Left lung (tissue), 10 donors: ENCODE results near the gene SPOP. TPM values are rescaled to one million over a fixed set of nuclear protein-coding genes. Genes with fewer than 3 reads are reported as not detected.

Experiments
- ATAC-seq: fragments of 200-7000 bp; cut with Tn5 transposase; one replicate; pipeline ENCODE4 v1.9.1; 2020; ENCODE audit warnings: moderate library complexity
- DNase-seq, 4 donors: peaks; one replicate each; pipeline ENCODE4 v3.0.0-alpha.2; 2013 to 2020
- H3K27ac ChIP-seq, 2 donors: fragments of 200-600 bp; sonication (generic) in 1 of 2; one replicate each; pipeline versions ENCODE4 v1.5.0 to v1.8.0; 2020 to 2021
- H3K27me3 ChIP-seq, 2 donors: fragments of 200-600 bp; sonication (generic) in 1 of 2; one replicate each; pipeline versions ENCODE4 v1.5.0 to v1.8.0; 2020 to 2021
- H3K36me3 ChIP-seq, 2 donors: fragments of 200-600 bp; sonication (generic) in 1 of 2; one replicate each; pipeline versions ENCODE4 v1.5.0 to v1.8.0; 2020 to 2021
- H3K4me1 ChIP-seq, 2 donors: fragments of 200-600 bp; one replicate each; pipeline ENCODE4 v1.8.0; 2021
- H3K4me3 ChIP-seq, 2 donors: fragments of 200-600 bp; sonication (generic) in 1 of 2; one replicate each; pipeline versions ENCODE4 v1.5.0 to v1.8.0; 2020 to 2021; ENCODE audit warnings: mild to moderate bottlenecking in 1 of 2
- H3K9me3 ChIP-seq, 2 donors: fragments of 200-600 bp; sonication (generic) in 1 of 2; one replicate each; pipeline versions ENCODE4 v1.5.0 to v1.8.0; 2020 to 2021
- intact Hi-C, 2 donors: fragments of 100-400 bp; cut with DNase I; formaldehyde crosslinking; loops; one replicate each; pipeline versions ENCODE4 v1.11.2 to v1.14.2; 2022
- polyA plus RNA-seq, 6 donors: library from polyadenylated mRNA; unstranded; fragments of 120-200 nt; gene quantifications; one replicate each; pipeline ENCODE4 v1.2.1, GENCODE V29; 2013; ENCODE audit not compliant: insufficient read length in 6 of 6
- total RNA-seq, 2 donors: library from RNA; stranded (reverse); fragmentation: NEBNext Ultra II Directional; extraction: Animal tissue kit (Norgen Biotek cat#: 25700); gene quantifications; one replicate each; pipeline ENCODE4 v1.2.1, GENCODE V29; 2021
- TF ChIP-seq, protein P1 (sequence below), 2 donors: fragments of 200-600 bp; sonication (generic) in 1 of 2; IDR thresholded peaks; one replicate each; pipeline versions ENCODE4 v1.5.0 to v1.8.0; 2021; ENCODE audit warnings: antibody characterized with exemption in 2 of 2
- donor health status: DM: no; HTN: yes; CAD: no.
- donor health status: DM: no; HTN: no; CAD: no.

SPOP gene
- total and polyA plus RNA-seq, 8 donors, result 68.7 to 89.6 (median 79.1) TPM

- no peak for DNase-seq
- Histone ChIP-seq H3K4me1 (peaks cover 8 to 38% of the 10 kb centered on the region in 2 donors), H3K4me3 (no peak overlapping the region), H3K36me3 (no peaks in the 10 kb centered on the region), H3K9me3 (no peaks in the 10 kb centered on the region), H3K27me3 (peaks cover 0 to 46% of the 10 kb centered on the region in 2 donors), H3K27ac (no peak overlapping the region)
- TF ChIP-seq, protein P1, sequence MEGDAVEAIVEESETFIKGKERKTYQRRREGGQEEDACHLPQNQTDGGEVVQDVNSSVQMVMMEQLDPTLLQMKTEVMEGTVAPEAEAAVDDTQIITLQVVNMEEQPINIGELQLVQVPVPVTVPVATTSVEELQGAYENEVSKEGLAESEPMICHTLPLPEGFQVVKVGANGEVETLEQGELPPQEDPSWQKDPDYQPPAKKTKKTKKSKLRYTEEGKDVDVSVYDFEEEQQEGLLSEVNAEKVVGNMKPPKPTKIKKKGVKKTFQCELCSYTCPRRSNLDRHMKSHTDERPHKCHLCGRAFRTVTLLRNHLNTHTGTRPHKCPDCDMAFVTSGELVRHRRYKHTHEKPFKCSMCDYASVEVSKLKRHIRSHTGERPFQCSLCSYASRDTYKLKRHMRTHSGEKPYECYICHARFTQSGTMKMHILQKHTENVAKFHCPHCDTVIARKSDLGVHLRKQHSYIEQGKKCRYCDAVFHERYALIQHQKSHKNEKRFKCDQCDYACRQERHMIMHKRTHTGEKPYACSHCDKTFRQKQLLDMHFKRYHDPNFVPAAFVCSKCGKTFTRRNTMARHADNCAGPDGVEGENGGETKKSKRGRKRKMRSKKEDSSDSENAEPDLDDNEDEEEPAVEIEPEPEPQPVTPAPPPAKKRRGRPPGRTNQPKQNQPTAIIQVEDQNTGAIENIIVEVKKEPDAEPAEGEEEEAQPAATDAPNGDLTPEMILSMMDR (IDR thresholded peaks at IDR 0.05), result no peak
- intact Hi-C loops, result loop anchor here (10.0 kb wide), 3 partner anchors 117 to 277 kb away; partner anchors contain the start of gene KAT7 (in 1 of the 2)
- ATAC-seq, result no peak
Measured at GRCh38 chr17:49577963-49578362, 99.9 kb downstream of the SPOP start.

DNA sequence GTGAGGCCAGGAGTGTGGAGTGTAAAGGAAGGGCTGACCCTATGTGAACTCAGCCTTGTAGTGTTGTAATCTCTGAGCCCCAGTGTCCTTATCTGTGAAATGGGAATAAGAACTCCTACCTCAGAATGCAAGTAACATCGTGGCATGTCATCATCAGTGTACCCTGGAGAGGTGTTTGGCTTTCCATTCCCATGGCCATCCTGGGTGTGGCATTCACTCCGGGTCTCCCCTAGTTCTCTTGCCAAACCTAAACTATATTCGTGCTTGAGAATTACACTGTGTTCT is 100.3 kb downstream of the SPOP start:
- ATAC-seq (no peak), DNase-seq (no peak)
- intact Hi-C loops, result loop anchor here (10.0 kb wide), 3 partner anchors 117 to 277 kb away; partner anchors contain the start of gene KAT7 (in 1 of the 2)
- peaks cover 0 to 46% of the 10 kb centered on the region in 2 donors for H3K27me3 ChIP-seq
- peaks cover 8 to 38% of the 10 kb centered on the region in 2 donors for H3K4me1 ChIP-seq
- H3K9me3 ChIP-seq, result no peaks in the 10 kb centered on the region
- no peak overlapping the region for H3K4me3 ChIP-seq
- H3K36me3 ChIP-seq, result no peaks in the 10 kb centered on the region
- no peak overlapping the region for H3K27ac ChIP-seq
- TF ChIP-seq, protein P1 (IDR thresholded peaks at IDR 0.05), result no peak

DNA sequence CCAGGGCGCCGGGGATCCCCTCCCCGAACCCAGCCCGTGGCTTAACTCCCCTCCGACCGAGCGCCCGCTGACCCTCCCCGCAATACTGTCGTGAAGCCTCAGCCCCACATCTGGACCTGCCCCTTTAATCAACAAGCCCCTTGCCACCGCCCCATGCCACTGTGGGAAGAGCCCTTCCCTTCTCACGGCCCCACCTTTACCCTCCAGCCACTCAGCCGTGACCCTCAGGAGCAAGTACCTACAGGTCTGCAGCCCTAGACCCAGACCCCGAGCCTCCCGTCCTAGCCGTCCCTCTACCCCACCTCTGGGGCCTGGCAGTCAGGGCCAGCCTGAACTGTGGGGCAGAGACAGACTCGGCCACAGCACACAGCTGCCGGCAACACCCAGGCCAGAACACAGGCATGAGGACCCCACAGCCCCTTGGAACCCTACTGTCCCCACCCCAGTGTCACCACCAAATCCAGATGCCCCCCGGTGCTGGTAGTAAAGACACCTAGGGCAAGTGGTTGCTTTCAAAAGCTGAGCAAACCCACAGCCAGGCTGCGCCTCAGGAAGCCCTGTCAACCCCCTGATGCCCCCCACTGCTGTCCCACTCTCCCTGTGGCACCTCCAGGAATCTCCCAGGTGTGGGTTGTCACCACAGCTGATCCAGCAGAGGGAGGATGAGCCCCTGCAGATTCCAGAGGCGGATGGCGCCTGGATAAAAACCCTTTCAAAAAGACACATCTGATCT is 100.8 kb downstream of the SPOP start:
- H3K27ac ChIP-seq, result peak overlapping the region in 1 of 2 donors; percentile 48
- intact Hi-C loops, result loop anchor here (10.0 kb wide), 3 partner anchors 118 to 278 kb away; partner anchors contain the start of gene KAT7 (in 1 of the 2)
- peak overlapping the region; percentile 52 to 53 for H3K4me3 ChIP-seq
- H3K4me1 ChIP-seq, result peaks cover 8 to 38% of the 10 kb centered on the region in 2 donors
- no peaks in the 10 kb centered on the region for H3K36me3 ChIP-seq
- TF ChIP-seq, protein P1 (IDR thresholded peaks at IDR 0.05), result no peak
- peaks cover 0 to 46% of the 10 kb centered on the region in 2 donors for H3K27me3 ChIP-seq
- ATAC-seq, result no peak
- no peak for DNase-seq
- no peaks in the 10 kb centered on the region for H3K9me3 ChIP-seq

GRCh38 chr17:49576088-49576916 is 101.6 kb downstream of the SPOP start:
- H3K4me3 ChIP-seq, result peak overlapping the region; percentile 52 to 53
- peak; percentile 63 for ATAC-seq
- TF ChIP-seq, protein P1 (IDR thresholded peaks at IDR 0.05), result no peak
- peak overlapping the region; percentile 13 to 48 for H3K27ac ChIP-seq
- no peaks in the 10 kb centered on the region for H3K36me3 ChIP-seq
- no peaks in the 10 kb centered on the region for H3K9me3 ChIP-seq
- intact Hi-C loops, result loop anchor here (10.0 kb wide), 3 partner anchors 118 to 278 kb away; partner anchors contain the start of gene KAT7 (in 1 of the 2)
- peaks cover 0 to 46% of the 10 kb centered on the region in 2 donors for H3K27me3 ChIP-seq
- DNase-seq, result peak in 2 of 4 donors; percentile 40 to 69
- H3K4me1 ChIP-seq, result peaks cover 8 to 38% of the 10 kb centered on the region in 2 donors
